Measurements from ENCODE around the gene COLGALT1. TPM values are rescaled to one million over a fixed set of nuclear protein-coding genes. Genes with fewer than 3 reads are reported as not detected.

The COLGALT1 gene
- total and polyA plus RNA-seq, 2 experiments from 2014 or later: 18.2 to 63.4 TPM

GRCh38 chr19:17614476-17614875 lies 59.0 kb downstream of the COLGALT1 start:
- Mint-ChIP-seq H3K4me1 (peaks cover 6% of the 10 kb centered on the region; the same call in 2 of the 3 replicates), H3K4me3 (no peak overlapping the region), H3K27ac (no peak overlapping the region), H3K36me3 (ENCODE audit: low read depth) (peaks cover 45% of the 10 kb centered on the region), H3K27me3 (ENCODE audit: insufficient read depth, low read depth, poor library complexity) (peaks cover 3% of the 10 kb centered on the region), H3K9me3 (no peaks in the 10 kb centered on the region)
- Histone ChIP-seq H3K4me3 (no peak overlapping the region), H3K79me2 (replicated peaks; ENCODE audit: insufficient read depth) (no peaks in the 10 kb centered on the region), H3K9me2 (ENCODE audit: insufficient read depth) (no peaks in the 10 kb centered on the region), H2AFZ (no peak overlapping the region), H3K36me3 (ENCODE audit: insufficient read depth) (no peaks in the 10 kb centered on the region; the same call in 1 of the 2 replicates), H3F3A (replicated peaks; ENCODE audit: low read depth) (no peaks in the 10 kb centered on the region; the same call in 1 of the 2 replicates), H3K27me3 (ENCODE audit: insufficient read depth) (no peaks in the 10 kb centered on the region), H4K20me1 (replicated peaks; ENCODE audit: insufficient read depth) (no peaks in the 10 kb centered on the region), H3K4me2 (no peak overlapping the region), H3K27ac (ENCODE audit: low read depth) (no peak overlapping the region), H3K4me1 (ENCODE audit: insufficient read depth) (peaks cover 2% of the 10 kb centered on the region; the same call in 1 of the 2 replicates)
- ATAC-seq (no peak), DNase-seq (ENCODE audit: low spot score) (no peak)
- TF ChIP-seq ZNF114 (CRISPR knock-in tag; IDR thresholded peaks at IDR 0.05): no peak
- no peak for TF ChIP-seq EZH2 (IDR thresholded peaks at IDR 0.05; ENCODE audit: low read depth, unreplicated experiment)
- TF ChIP-seq EZH2phosphoT487 (IDR thresholded peaks at IDR 0.05; ENCODE audit: unreplicated experiment): no peak
- TF ChIP-seq JUNB (IDR thresholded peaks at IDR 0.05; ENCODE audit: unreplicated experiment): no peak
- no peak for TF ChIP-seq REST (IDR thresholded peaks at IDR 0.05; ENCODE audit: unreplicated experiment)
- TF ChIP-seq STAT1 (IDR thresholded peaks at IDR 0.05; ENCODE audit: unreplicated experiment): no peak
- no peak for TF ChIP-seq CREB1 (CRISPR knock-in tag; IDR thresholded peaks at IDR 0.05; ENCODE audit: low read depth)
- TF ChIP-seq ETS1 (IDR thresholded peaks at IDR 0.05): no peak
- TF ChIP-seq POLR2AphosphoS5 (IDR thresholded peaks at IDR 0.05; ENCODE audit: low read depth): no peak
- no peak for TF ChIP-seq ZNF462 (CRISPR knock-in tag; IDR thresholded peaks at IDR 0.05)
- no peak for TF ChIP-seq CTCF (conservative IDR thresholded peaks at IDR 0.05; ENCODE audit: low read depth in 2 of 2)
- TF ChIP-seq NANOG (IDR thresholded peaks at IDR 0.05; ENCODE audit: borderline replicate concordance): no peak
